ENCODE data around the gene CEMIP.

The CEMIP gene

GRCh38 chr15:80828796-80829195 lies 49.6 kb downstream of the CEMIP start:
- DNase-seq = no peak

- DNase-seq = no peak
Measured at GRCh38 chr15:80830677-80831076, 51.5 kb downstream of the CEMIP start.

GRCh38 chr15:80831192-80831591 lies 52.0 kb downstream of the CEMIP start:
- DNase-seq = no peak

GRCh38 chr15:80831606-80832224 lies 52.5 kb downstream of the CEMIP start:
- no peak for DNase-seq

- DNase-seq = no peak
Measured at GRCh38 chr15:80832686-80833085, 53.5 kb downstream of the CEMIP start.

- no peak for DNase-seq
Measured at GRCh38 chr15:80834402-80834801, 55.2 kb downstream of the CEMIP start.

GRCh38 chr15:80834906-80835305 lies 55.7 kb downstream of the CEMIP start:
- DNase-seq = no peak

GRCh38 chr15:80835336-80835735 lies 56.2 kb downstream of the CEMIP start:
- no peak for DNase-seq

DNA sequence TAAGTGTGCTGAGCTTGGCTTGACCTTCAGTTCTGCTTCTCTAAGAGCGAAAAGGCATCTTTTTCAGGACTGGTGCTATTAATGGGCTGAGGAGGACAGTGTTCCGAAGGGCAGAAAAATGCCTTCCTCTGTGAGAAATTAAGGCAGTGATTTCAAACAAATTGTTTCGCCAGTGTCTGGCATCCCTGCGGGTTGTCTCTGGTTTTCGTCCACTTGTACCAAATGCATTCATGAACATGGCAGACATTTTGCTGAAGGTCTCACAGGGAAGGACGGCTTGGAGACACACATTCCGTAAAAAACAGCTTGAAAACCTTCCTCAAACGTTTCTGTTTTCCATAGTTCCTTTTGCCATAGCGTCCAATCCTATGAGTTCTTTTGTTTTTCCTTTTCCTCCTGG lies 57.1 kb downstream of the CEMIP start:
- no peak for DNase-seq

GRCh38 chr15:80837006-80837405 lies 57.8 kb downstream of the CEMIP start:
- DNase-seq = no peak

- DNase-seq = no peak
Measured at GRCh38 chr15:80838012-80838411, 58.8 kb downstream of the CEMIP start.

- no peak for DNase-seq
Measured at GRCh38 chr15:80838666-80839065, 59.5 kb downstream of the CEMIP start.

DNA sequence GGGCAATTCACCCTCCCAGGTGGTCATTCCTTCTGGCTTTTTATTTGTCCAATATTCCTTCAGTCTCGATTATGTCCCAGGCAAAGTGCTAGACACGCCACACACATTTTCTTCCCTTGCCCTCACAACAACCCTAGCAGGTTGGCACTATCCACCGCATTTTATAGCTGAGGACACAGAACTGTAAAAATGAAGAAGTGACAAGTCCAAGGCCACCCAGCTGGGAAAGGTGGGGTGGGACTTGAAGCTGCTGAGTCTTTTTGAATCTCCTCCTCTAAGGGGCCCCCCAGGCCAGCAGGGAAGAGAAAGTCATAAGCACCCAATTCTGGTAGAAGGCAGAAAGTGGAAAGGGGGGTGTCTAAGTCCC lies 60.6 kb downstream of the CEMIP start:
- DNase-seq = no peak

DNA sequence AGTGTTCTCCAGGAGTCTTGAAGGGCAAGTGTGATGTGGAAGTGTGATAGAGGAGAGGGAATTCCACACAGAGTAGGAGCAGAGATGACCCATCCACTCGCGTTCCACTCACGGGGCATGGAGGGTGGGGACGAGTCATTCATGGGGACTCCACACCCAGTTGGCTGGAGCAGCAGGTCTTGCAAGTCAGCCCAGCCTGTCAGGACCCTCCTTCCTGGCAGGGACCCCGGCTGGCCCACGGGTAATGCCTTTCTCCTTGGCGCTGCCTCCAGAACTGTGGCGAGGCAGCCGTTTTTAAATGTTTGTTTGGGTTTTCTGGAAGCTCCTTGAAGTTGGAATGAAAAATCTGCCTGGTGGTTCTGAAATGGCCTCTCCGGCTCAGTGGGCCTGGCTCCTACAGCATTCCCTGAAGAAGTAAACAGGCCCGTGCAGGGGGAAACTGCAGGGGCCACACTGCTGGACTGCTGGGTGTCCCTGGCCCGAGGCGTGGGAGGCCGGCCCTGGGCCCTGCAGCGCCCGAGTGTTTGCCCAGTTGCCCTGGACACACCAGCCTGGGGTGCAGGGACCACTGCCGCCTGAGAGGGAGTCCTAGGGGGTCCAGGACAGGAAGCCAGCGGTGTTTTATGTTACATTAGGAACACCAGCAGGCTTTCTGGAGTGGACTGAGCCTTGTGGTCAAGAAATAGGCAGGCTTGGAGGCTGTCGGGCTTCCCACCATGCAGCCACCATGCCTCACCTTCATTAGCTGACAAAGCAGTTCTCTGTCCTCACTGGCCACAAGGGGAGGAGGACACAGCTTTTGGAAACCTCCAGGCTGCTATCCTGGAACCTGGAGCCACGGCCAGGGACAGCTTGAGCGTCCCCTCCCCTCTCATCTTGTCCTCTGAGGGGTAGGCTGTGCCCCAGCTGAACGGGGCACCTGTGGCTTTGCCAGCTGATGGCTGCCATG lies 61.3 kb downstream of the CEMIP start:
- no peak for DNase-seq

- no peak for DNase-seq
Measured at GRCh38 chr15:80841541-80841940, 62.4 kb downstream of the CEMIP start.

DNA sequence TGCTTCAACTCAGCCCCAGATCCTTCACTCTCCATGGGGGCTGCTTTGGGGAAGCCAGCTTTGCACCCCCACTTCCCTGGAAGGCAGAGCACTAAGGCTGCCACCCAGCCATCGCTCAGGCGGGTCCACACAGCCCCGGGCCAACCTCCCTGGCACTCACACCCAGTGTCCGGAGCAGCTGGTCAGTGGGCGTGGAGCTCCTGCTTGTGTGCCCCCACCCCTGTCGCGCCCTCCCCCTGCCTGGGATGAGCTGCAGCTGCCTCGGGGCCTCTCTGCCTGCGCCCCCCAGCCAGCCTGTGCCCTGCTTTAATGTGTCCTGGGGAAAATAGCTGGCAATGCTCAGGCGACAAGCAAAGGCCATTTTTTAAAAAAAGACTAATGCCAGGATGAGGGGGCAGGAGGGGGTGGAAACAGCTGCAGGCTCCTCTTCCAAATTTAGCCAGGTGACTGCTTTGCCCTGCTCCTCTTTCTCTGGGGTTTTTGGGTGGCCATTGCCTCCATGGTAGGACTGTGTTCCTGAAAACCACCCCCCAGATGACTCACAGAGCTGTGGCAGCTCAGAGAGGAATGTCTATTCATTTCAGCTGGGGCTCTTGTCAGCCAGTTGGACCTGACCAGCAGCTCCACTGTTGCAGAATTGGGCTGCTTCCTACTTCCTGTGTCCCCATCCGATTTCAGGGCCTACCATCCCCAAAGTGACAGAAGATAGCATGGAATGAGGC lies 65.0 kb downstream of the CEMIP start:
- no peak for DNase-seq

GRCh38 chr15:80846031-80846815 lies 67.1 kb downstream of the CEMIP start:
- DNase-seq = no peak

- DNase-seq = no peak
Measured at GRCh38 chr15:80849308-80849707, 70.1 kb downstream of the CEMIP start.

DNA sequence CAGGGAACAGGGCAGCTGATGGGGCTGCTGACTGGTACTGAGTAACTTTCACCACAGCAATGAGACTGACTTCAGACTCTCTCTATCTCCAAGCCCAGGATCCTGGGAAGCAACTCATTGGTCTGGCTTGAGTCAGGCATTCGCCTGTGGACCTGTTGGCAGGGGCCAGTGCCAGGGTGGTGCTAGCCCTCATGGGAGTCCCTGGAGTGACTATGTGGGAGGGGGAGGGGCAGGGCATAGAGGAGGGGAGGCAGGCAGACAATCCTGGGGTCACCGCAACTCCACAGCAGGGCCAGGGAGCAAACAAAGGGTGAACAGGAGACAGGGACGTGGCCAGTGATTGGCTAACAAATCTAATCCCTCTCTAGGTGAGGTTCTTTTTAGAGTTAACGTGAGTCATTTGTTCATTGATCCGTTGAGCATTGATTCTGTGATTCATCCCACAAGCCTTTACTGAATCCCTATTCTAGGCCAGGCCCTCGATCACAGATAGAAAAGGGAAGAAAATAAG lies 71.8 kb downstream of the CEMIP start:
- DNase-seq = no peak

- no peak for DNase-seq
Measured at GRCh38 chr15:80852676-80853075, 73.5 kb downstream of the CEMIP start.

- no peak for DNase-seq
Measured at GRCh38 chr15:80854104-80854503, 74.9 kb downstream of the CEMIP start.

- no peak for DNase-seq
Measured at GRCh38 chr15:80855206-80855605, 76.0 kb downstream of the CEMIP start.

DNA sequence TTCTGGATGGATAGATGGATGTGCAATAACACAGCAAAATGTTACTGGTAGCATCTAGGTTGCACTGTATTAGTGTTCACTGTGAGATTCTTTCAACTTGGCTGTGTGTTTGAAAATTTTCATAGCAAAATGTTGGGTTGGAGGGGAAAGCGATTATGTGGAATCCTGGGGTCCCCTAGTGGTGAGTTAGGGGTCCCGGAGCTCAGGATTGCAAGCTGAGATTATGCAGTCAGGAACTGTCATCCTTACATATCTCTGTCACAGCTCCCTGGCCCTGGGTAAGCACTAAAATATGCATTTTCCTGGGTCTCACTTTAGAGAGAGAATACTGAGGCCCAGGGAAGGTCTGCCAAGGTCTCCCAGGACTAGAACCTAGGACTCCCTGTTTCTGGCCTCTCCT lies 77.2 kb downstream of the CEMIP start:
- no peak for DNase-seq

Data from stimulated activated CD4-positive, alpha-beta T cell treated with anti-CD3 and anti-CD28 coated beads, Interleukin-4, amount 100 ng/mL, for 24 hours (primary cell).